Measurements from ENCODE around the gene TPM3. TPM values are rescaled to one million over a fixed set of nuclear protein-coding genes. Genes with fewer than 3 reads are reported as not detected.

Gene TPM3
- total and polyA plus RNA-seq, 9 of the 15 experiments (the other 6 are each of a cell fraction or from before 2014, with no cell fraction given): 202 to 604 (median 421) TPM

- TF ChIP-seq ARID1B (IDR thresholded peaks at IDR 0.05) (peak; percentile 73), FOXP1 (CRISPR knock-in tag; IDR thresholded peaks at IDR 0.05) (no peak), BCOR (IDR thresholded peaks at IDR 0.05) (no peak), ZNF280B (CRISPR knock-in tag; IDR thresholded peaks at IDR 0.05) (no peak), HOMEZ (CRISPR knock-in tag; IDR thresholded peaks at IDR 0.05) (no peak), MAFF (IDR thresholded peaks at IDR 0.05; ENCODE audit: low read length) (no peak), ZNF408 (CRISPR knock-in tag; IDR thresholded peaks at IDR 0.05; ENCODE audit: low read depth) (no peak), ZNF184 (CRISPR knock-in tag; IDR thresholded peaks at IDR 0.05) (no peak), POLR2AphosphoS2 (IDR thresholded peaks at IDR 0.05; ENCODE audit: low read length) (no peak), SIX5 (IDR thresholded peaks at IDR 0.05; ENCODE audit: borderline replicate concordance in 1 of 2, insufficient read depth in 1 of 2, low read depth in 1 of 2, low read length in 2 of 2) (no peak), CHD2 (IDR thresholded peaks at IDR 0.05; ENCODE audit: low read depth, low read length) (no peak), ZBTB1 (CRISPR knock-in tag; IDR thresholded peaks at IDR 0.05; ENCODE audit: borderline replicate concordance, low read depth) (no peak), ATF3 (IDR thresholded peaks at IDR 0.05) (peak; percentile 89), ATF3 (CRISPR knock-in tag; conservative IDR thresholded peaks at IDR 0.05) (no peak), NFE2 (IDR thresholded peaks at IDR 0.05; ENCODE audit: low read depth) (no peak), JUN (IDR thresholded peaks at IDR 0.05; ENCODE audit: borderline replicate concordance, low read depth, low read length) (peak; percentile 68; the same call in 1 of the 2 replicates), JUN (CRISPR knock-in tag; IDR thresholded peaks at IDR 0.05; ENCODE audit: borderline replicate concordance) (no peak), JUND (IDR thresholded peaks at IDR 0.05; ENCODE audit: borderline replicate concordance, low read depth, low read length) (peak; percentile 94), JUND (tag; IDR thresholded peaks at IDR 0.05; ENCODE audit: borderline replicate concordance, low read depth, low read length) (peak; percentile 94), FOS (IDR thresholded peaks at IDR 0.05; ENCODE audit: extremely low read depth, insufficient read length) (peak; percentile 38), FOXP4 (CRISPR knock-in tag; IDR thresholded peaks at IDR 0.05; ENCODE audit: borderline replicate concordance) (no peak), SIRT6 (IDR thresholded peaks at IDR 0.05; ENCODE audit: low read depth, low read length) (no peak), SMARCA4 (IDR thresholded peaks at IDR 0.05) (peak; percentile 79), IRF2 (CRISPR knock-in tag; IDR thresholded peaks at IDR 0.05) (no peak), ZNF134 (CRISPR knock-in tag; conservative IDR thresholded peaks at IDR 0.05) (no peak), GTF2A2 (tag; IDR thresholded peaks at IDR 0.05) (no peak), DPF2 (IDR thresholded peaks at IDR 0.05) (peak; percentile 72)
Observed at GRCh38 chr1:154137888-154138287, 54.0 kb downstream of the TPM3 start (continued).

Measured in K562 (cell line).